Measurements from ENCODE around the gene ITK. TPM values are rescaled to one million over a fixed set of nuclear protein-coding genes. Genes with fewer than 3 reads are reported as not detected.

The ITK gene
- total RNA-seq, 1 donor from 2014 or later = not detected

DNA sequence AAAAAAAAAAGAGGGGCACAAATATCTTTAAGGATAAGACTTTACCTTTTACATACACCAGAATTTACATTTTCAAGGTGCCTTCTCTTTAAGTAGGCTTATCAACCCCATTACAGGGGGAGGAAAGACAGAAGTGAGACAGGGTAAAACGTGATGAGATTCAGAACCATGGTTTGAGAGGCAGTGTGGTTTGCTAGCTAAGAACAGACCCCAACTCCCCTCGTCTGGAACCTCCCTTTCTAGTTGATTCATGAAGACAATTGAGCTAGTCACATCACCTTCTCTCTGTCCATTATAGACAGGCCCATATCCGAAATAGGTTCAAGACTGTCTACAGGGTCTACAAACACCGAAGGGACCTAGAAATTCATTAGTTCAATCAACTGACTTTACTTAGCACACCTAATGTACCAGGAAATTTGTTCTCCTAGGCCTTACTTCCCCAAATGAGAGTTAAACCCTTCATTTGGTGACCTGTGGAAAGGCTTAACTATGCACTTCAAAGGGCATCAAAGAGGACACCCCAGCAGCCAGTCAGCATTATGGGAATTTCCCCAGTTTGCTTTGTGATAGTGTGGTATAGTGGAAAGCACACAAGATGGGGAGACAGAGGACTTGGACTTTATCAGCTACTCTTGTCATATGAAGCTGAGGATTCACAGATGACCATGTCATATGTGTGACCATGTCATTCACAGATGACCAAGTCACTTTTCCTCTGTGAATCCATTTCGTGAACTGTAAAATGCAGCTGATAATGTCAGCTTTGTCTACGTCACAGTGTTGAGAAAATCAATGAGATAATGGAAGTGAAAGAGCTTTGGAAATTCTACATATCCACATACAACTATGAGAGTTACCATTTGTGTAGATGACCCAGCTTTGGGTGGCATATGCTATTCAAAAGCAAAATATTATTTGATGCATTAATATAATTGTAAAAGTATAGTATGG, 45.1 kb downstream of the ITK start:
- no peak for DNase-seq (ENCODE audit: low spot score, unreplicated experiment)
- H3K9me3 Mint-ChIP-seq (ENCODE audit: low read depth) = no peaks in the 10 kb centered on the region
- no peaks in the 10 kb centered on the region for H3K4me1 Mint-ChIP-seq (ENCODE audit: low read depth)
- no peak overlapping the region for H3K4me3 Mint-ChIP-seq (ENCODE audit: low read depth)
- no peak overlapping the region for H3K27ac Mint-ChIP-seq
- H3K36me3 Mint-ChIP-seq (ENCODE audit: insufficient read depth) = no peaks in the 10 kb centered on the region
- TF ChIP-seq, protein P1, sequence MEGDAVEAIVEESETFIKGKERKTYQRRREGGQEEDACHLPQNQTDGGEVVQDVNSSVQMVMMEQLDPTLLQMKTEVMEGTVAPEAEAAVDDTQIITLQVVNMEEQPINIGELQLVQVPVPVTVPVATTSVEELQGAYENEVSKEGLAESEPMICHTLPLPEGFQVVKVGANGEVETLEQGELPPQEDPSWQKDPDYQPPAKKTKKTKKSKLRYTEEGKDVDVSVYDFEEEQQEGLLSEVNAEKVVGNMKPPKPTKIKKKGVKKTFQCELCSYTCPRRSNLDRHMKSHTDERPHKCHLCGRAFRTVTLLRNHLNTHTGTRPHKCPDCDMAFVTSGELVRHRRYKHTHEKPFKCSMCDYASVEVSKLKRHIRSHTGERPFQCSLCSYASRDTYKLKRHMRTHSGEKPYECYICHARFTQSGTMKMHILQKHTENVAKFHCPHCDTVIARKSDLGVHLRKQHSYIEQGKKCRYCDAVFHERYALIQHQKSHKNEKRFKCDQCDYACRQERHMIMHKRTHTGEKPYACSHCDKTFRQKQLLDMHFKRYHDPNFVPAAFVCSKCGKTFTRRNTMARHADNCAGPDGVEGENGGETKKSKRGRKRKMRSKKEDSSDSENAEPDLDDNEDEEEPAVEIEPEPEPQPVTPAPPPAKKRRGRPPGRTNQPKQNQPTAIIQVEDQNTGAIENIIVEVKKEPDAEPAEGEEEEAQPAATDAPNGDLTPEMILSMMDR (IDR thresholded peaks at IDR 0.05; ENCODE audit: unreplicated experiment) = no peak
- no peaks in the 10 kb centered on the region for H3K27me3 Mint-ChIP-seq

- Mint-ChIP-seq H3K4me3 (ENCODE audit: low read depth) (no peak overlapping the region), H3K36me3 (ENCODE audit: insufficient read depth) (no peaks in the 10 kb centered on the region), H3K27me3 (no peaks in the 10 kb centered on the region), H3K27ac (no peak overlapping the region), H3K9me3 (ENCODE audit: low read depth) (no peaks in the 10 kb centered on the region), H3K4me1 (ENCODE audit: low read depth) (no peaks in the 10 kb centered on the region)
- TF ChIP-seq, protein P1 (IDR thresholded peaks at IDR 0.05; ENCODE audit: unreplicated experiment) = no peak
- no peak for DNase-seq (ENCODE audit: low spot score, unreplicated experiment)
Measured at GRCh38 chr5:157230610-157231009, 50.0 kb downstream of the ITK start.

DNA sequence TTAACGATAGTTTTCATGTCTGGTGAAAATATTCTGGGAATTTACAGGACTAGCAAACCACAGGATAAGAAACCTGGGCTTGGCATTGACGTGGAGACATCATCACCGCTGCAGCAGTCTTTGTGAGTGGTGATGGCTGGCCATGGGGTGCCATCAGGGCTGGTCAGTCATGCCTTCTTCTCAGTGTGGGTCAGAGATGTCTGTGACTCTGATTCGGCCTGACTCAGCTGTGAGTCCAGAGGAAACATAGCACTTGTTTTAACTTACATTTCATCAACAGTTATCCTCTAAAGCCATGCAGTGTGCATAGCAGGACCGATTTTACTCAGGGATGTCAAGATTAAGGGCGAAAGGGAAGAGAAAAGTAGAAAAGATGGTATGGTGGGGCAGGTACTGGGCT, 52.1 kb downstream of the ITK start:
- Mint-ChIP-seq H3K4me1 (ENCODE audit: low read depth) (no peaks in the 10 kb centered on the region), H3K9me3 (ENCODE audit: low read depth) (no peaks in the 10 kb centered on the region), H3K27me3 (no peaks in the 10 kb centered on the region), H3K27ac (no peak overlapping the region), H3K36me3 (ENCODE audit: insufficient read depth) (no peaks in the 10 kb centered on the region), H3K4me3 (ENCODE audit: low read depth) (no peak overlapping the region)
- DNase-seq (ENCODE audit: low spot score, unreplicated experiment) = no peak
- TF ChIP-seq, protein P1 (IDR thresholded peaks at IDR 0.05; ENCODE audit: unreplicated experiment) = no peak

DNA sequence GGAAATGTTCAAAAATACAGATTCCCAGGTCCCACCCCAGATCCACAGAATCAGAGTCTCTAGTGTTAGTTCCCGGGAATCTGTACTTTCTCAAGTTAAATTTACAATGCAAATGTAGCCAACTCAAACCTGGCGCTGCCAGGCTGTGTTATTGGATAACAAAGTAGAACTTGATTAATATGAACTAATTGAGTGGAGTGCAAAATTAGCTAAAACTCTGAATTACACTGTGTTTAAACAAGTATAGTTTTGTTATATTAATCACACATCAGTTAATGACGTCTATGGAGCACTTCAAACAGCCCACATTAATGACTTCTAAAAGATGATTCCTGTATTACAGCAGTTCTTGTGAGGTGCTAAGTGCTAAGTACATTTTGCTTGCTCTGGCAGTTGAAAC, 52.9 kb downstream of the ITK start:
- peaks cover 3% of the 10 kb centered on the region for H3K27me3 Mint-ChIP-seq
- H3K27ac Mint-ChIP-seq = no peak overlapping the region
- H3K36me3 Mint-ChIP-seq (ENCODE audit: insufficient read depth) = no peaks in the 10 kb centered on the region
- no peaks in the 10 kb centered on the region for H3K9me3 Mint-ChIP-seq (ENCODE audit: low read depth)
- H3K4me3 Mint-ChIP-seq (ENCODE audit: low read depth) = no peak overlapping the region
- no peak for DNase-seq (ENCODE audit: low spot score, unreplicated experiment)
- no peaks in the 10 kb centered on the region for H3K4me1 Mint-ChIP-seq (ENCODE audit: low read depth)
- TF ChIP-seq, protein P1 (IDR thresholded peaks at IDR 0.05; ENCODE audit: unreplicated experiment) = no peak

DNA sequence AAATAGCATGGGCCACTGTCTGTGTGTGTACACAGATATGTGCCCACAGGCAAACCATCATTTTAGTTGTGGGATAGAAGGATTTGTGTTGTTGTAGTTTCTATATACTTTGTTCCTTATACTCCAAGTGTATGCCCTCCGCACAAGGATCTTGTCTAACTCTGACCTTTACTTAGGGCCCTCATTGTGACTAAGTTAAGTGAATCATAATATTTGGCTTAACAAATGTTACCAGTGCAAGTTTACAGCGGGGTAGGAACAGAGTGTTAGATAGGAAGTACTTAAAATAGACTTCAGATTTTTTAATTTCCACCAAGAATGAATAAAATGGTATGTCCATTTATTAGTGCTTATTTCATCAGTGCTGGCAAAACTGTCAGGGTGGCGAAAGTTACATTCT, 55.8 kb downstream of the ITK start:
- DNase-seq (ENCODE audit: low spot score, unreplicated experiment) = no peak
- Mint-ChIP-seq H3K4me1 (ENCODE audit: low read depth) (no peaks in the 10 kb centered on the region), H3K27me3 (peaks cover 6% of the 10 kb centered on the region), H3K9me3 (ENCODE audit: low read depth) (no peaks in the 10 kb centered on the region), H3K36me3 (ENCODE audit: insufficient read depth) (no peaks in the 10 kb centered on the region), H3K4me3 (ENCODE audit: low read depth) (no peak overlapping the region), H3K27ac (no peak overlapping the region)
- TF ChIP-seq, protein P1 (IDR thresholded peaks at IDR 0.05; ENCODE audit: unreplicated experiment) = no peak
